GM12878 (cell line): ENCODE results near the gene CDHR2.

Experiments
- BHLHE40 ChIP-seq, 2 experiments: fragments of 450-650 bp in 1 of 2; IDR thresholded peaks; 2 replicates each; pipeline ENCODE4 v1.6.1; 2011 to 2017; ENCODE audit warnings: low read depth in 2 of 2, borderline replicate concordance in 1 of 2, improper control_type of control experiment in 1 of 2, low read length in 1 of 2, mild to moderate bottlenecking in 1 of 2
- CBFB ChIP-seq: IDR thresholded peaks from 2 replicates; pipeline ENCODE4 v1.6.1; 2016; ENCODE audit warnings: antibody characterized with exemption, low read depth
- CEBPB ChIP-seq, 2 experiments: fragments of 150-350 bp in 1 of 2; IDR thresholded peaks; 2 replicates each; pipeline ENCODE4 v1.6.1; 2012 to 2014; ENCODE audit warnings: low read depth in 2 of 2, low read length in 2 of 2, borderline replicate concordance in 1 of 2, inconsistent platforms in 1 of 2
- CTCF ChIP-seq, 3 experiments: IDR thresholded peaks in 2 of 3; conservative IDR thresholded peaks in 1 of 3; 2 replicates each; pipeline ENCODE4 v1.5.1; 2011; ENCODE audit warnings: low read depth in 3 of 3, low read length in 3 of 3, mild to moderate bottlenecking in 3 of 3, control low read depth in 2 of 3, moderate library complexity in 2 of 3, inconsistent platforms in 1 of 3, mixed read lengths in 1 of 3; ENCODE audit not compliant: control insufficient read depth in 2 of 3, insufficient read depth in 1 of 3; ENCODE audit errors: extremely low read depth in 1 of 3
- EP300 ChIP-seq, 2 experiments: fragments of 150-350 bp in 1 of 2; IDR thresholded peaks; 2 replicates each; pipeline ENCODE4 v1.6.1; 2011 to 2012; ENCODE audit warnings: low read depth in 2 of 2, low read length in 2 of 2, borderline replicate concordance in 1 of 2, improper control_type of control experiment in 1 of 2, inconsistent platforms in 1 of 2; ENCODE audit not compliant: control insufficient read depth in 1 of 2
- FOS ChIP-seq: IDR thresholded peaks from 3 replicates; pipeline ENCODE4 v1.6.1; 2011; ENCODE audit warnings: borderline replicate concordance; ENCODE audit not compliant: insufficient read length; ENCODE audit errors: extremely low read depth
- NR2F1 ChIP-seq: fragments of 450-650 bp; conservative IDR thresholded peaks from 2 replicates; pipeline ENCODE4 v1.6.1; 2017; ENCODE audit warnings: mild to moderate bottlenecking
- NRF1 ChIP-seq: conservative IDR thresholded peaks from 2 replicates; pipeline ENCODE4 v1.6.1; 2011; ENCODE audit warnings: mild to moderate bottlenecking, low read depth, low read length, improper control_type of control experiment
- RFX5 ChIP-seq: IDR thresholded peaks from 2 replicates; pipeline ENCODE4 v1.6.1; 2011; ENCODE audit warnings: low read depth, low read length, improper control_type of control experiment
- SIN3A ChIP-seq: IDR thresholded peaks from 2 replicates; pipeline ENCODE4 v1.6.1; 2012; ENCODE audit warnings: low read depth, low read length, improper control_type of control experiment
- SMC3 ChIP-seq: IDR thresholded peaks from 2 replicates; pipeline ENCODE4 v1.6.1; 2011; ENCODE audit warnings: low read length, improper control_type of control experiment, borderline replicate concordance
- SPI1 ChIP-seq: IDR thresholded peaks from 2 replicates; pipeline ENCODE4 v1.6.1; 2011; ENCODE audit warnings: low read depth, mild to moderate bottlenecking, low read length, moderate library complexity, borderline replicate concordance; ENCODE audit not compliant: insufficient read depth
- YY1 ChIP-seq: IDR thresholded peaks from 2 replicates; pipeline ENCODE4 v1.6.1; 2011; ENCODE audit warnings: low read depth, mild to moderate bottlenecking, low read length
- TF ChIP-seq, protein P1 (sequence below): IDR thresholded peaks from 2 replicates; pipeline ENCODE4 v1.6.1; 2012; ENCODE audit warnings: mild to moderate bottlenecking, low read depth, low read length

GRCh38 chr5:176643491-176644219 is 94.5 kb downstream of the CDHR2 start:
- TF ChIP-seq CBFB, result no peak
- no peak for TF ChIP-seq CEBPB (IDR thresholded peaks at IDR 0.05; ENCODE audit: borderline replicate concordance in 1 of 2, low read depth in 2 of 2, low read length in 2 of 2)
- no peak for TF ChIP-seq CTCF (IDR thresholded peaks at IDR 0.05 in 2 of 3, conservative IDR thresholded peaks at IDR 0.05 in 1 of 3; ENCODE audit: control insufficient read depth in 2 of 3, extremely low read depth in 1 of 3, insufficient read depth in 1 of 3, low read depth in 3 of 3, low read length in 3 of 3)
- TF ChIP-seq FOS, result no peak
- TF ChIP-seq SMC3, result no peak
- no peak for TF ChIP-seq SIN3A
- TF ChIP-seq NRF1, result no peak
- TF ChIP-seq YY1, result no peak
- no peak for TF ChIP-seq SPI1
- TF ChIP-seq, protein P1, sequence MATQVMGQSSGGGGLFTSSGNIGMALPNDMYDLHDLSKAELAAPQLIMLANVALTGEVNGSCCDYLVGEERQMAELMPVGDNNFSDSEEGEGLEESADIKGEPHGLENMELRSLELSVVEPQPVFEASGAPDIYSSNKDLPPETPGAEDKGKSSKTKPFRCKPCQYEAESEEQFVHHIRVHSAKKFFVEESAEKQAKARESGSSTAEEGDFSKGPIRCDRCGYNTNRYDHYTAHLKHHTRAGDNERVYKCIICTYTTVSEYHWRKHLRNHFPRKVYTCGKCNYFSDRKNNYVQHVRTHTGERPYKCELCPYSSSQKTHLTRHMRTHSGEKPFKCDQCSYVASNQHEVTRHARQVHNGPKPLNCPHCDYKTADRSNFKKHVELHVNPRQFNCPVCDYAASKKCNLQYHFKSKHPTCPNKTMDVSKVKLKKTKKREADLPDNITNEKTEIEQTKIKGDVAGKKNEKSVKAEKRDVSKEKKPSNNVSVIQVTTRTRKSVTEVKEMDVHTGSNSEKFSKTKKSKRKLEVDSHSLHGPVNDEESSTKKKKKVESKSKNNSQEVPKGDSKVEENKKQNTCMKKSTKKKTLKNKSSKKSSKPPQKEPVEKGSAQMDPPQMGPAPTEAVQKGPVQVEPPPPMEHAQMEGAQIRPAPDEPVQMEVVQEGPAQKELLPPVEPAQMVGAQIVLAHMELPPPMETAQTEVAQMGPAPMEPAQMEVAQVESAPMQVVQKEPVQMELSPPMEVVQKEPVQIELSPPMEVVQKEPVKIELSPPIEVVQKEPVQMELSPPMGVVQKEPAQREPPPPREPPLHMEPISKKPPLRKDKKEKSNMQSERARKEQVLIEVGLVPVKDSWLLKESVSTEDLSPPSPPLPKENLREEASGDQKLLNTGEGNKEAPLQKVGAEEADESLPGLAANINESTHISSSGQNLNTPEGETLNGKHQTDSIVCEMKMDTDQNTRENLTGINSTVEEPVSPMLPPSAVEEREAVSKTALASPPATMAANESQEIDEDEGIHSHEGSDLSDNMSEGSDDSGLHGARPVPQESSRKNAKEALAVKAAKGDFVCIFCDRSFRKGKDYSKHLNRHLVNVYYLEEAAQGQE, result no peak
- TF ChIP-seq EP300 (IDR thresholded peaks at IDR 0.05; ENCODE audit: borderline replicate concordance in 1 of 2, control insufficient read depth in 1 of 2, low read depth in 2 of 2, low read length in 2 of 2), result no peak
- TF ChIP-seq BHLHE40 (IDR thresholded peaks at IDR 0.05; ENCODE audit: borderline replicate concordance in 1 of 2, low read depth in 2 of 2, low read length in 1 of 2), result no peak
- no peak for TF ChIP-seq RFX5
- TF ChIP-seq NR2F1, result no peak
